ENCODE data around the gene UPP2.

The UPP2 gene

DNA sequence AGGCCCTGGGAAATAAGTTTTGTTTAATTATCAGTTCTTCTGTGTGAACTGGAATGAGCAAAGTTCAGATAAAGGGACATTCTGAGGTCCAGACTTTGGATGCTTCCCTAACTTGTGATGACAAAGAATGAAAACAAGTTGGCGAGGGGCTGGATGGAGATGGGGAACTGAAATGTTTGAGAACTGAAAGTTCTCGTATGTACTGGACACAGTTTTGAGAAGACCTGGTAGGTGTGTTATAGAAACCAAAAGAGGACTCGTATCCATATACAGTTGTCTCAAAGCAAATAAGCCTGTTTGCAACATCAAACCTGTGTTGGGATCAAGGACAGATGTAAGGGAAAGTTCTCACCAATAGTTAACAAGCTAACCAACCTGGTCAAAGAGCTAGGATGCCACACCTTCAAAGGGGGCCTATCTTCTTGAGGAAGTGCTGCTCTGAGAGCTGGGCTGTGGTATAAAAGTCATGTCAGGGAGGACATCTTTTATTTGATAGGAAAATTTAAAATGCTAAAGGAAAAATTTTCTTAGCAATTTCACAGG lies at the start of gene UPP2:
UPP2 (plus strand) TSS at position 493 of the 543 bp plus-strand sequence. CDS start 188 bp downstream, outside the sequence.
- DNase-seq = no peak

GRCh38 chr2:158052761-158053160 lies 48.9 kb upstream of the UPP2 start:
- no peak for DNase-seq

DNA sequence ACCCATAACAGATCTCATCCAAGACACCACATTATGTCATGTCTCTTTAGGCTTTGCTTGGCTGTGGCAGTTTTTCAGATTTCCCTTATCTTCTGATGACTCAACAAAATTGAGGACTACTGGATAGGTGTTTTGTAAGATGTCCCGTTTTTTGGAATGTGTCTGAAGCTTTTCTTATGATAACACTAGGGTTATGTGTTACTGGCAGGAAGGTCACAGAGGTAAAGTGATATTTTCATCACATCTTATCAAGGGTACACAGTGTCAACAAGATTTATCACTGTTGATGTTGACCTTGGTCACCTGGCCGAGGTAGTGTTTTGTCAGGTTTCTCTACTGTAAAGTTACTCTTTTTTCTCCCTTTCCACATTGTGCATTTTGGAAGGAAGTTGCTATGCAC lies 44.8 kb upstream of the UPP2 start:
- no peak for DNase-seq

GRCh38 chr2:158060160-158060834 lies 41.4 kb upstream of the UPP2 start:
- DNase-seq = no peak

- DNase-seq = no peak
Observed at GRCh38 chr2:158060835-158061435, 40.7 kb upstream of the UPP2 start.

DNA sequence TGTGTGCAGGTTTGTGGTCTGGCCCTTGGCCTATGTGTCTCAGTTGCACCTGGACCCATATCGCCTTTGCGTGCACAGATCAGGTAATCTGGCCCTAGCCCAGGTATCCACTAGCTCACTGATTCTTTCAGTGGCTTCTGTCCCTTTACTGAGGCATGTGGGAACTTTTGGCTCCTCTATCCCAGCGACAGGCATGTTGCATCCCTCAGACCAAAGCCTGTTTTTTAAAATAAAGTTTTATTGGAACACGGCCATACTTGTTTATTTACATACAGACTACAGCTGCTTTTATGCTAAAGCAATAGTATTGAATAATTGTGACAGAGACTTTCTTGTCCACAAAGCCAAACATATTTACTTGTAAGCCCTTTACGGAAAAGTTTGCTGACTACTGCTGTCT lies 39.9 kb upstream of the UPP2 start:
- DNase-seq = no peak

DNA sequence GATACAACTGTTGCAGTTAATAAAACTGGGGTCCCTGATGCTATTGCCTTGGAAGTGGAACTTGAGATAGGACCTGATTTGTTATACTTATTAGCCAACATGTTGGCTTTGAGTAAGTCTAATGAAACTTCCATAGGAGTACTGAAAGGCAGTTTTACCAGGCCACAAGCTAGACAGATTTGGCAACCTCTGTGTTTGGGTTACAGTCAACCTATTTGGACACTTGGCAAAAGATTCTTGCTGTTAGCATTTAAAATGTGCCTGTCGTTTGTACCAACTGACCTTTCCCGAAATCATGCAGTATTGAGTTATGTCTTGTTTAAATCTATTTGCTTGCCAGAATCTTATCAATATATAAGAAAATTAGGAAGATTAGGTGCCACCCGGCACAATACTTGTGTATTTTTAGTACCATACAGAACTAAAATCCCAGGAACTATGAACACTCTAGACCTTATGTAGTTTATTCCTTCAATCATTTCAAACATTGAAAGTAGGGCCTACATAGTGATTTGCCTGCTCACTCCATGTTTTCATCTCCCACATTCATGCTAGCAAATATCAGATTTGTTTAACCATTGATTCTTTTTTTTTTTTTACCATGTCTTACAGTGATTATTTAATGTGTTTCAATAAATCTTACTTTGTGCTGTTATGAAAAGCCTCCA lies 35.5 kb upstream of the UPP2 start:
- no peak for DNase-seq

DNA sequence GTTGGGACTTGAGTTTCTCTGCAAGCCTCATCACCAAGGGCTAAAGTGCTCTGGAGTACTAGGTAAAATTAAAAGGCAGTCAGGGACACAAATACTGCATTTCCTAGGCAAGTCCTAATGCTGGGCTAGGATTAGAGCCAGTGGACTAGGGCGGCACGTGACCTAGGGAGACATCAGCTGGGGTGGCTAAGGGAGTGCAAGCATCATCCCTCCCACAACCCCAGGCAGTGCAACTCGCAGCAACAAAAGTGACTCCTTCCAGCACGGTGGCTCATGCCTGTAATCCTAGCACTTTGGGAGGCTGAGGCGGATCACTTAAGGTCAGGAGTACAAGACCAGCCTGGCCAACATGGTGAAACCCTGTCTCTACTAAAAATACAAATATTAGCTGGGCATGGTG lies 30.7 kb upstream of the UPP2 start:
- DNase-seq = no peak

DNA sequence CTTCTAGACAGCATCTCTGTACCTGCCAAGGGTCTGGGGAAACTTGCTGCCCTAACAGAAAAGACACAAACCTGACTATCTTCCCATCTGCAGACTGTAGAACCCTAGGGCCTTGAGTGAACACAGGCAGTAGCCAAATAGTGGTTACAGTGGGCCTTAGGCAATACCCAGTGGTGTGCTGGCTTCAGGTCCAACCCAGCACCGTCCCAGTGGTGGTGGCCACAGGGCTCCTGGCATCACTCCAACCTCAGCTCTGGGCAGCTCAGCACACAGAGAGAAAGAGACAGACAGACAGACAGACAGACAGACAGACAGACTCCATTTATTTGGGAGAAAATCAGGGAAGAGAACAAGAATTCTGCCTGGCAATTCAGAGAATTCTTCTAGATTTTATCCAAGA lies 29.3 kb upstream of the UPP2 start:
- no peak for DNase-seq

- no peak for DNase-seq
Observed at GRCh38 chr2:158079672-158080071, 22.0 kb upstream of the UPP2 start.

DNA sequence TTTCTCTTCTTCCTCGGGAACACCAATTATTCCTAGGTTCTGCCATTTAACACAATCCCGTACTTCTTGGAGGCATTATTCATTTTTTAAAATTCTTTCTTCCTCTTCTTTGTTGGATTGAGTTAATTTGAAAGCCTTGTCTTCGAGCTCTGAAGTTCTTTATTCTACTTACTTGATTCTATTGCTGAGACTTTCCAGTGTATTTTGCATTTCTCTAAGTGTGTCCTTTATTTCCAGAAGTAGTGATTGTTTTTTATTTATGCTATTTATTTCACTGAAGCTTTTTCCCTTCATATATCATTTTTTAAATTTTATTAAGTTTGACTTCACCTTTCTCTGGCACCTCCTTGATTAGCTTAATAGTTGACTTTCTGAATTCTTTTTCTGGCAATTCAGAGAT lies 13.6 kb upstream of the UPP2 start:
- DNase-seq = no peak

DNA sequence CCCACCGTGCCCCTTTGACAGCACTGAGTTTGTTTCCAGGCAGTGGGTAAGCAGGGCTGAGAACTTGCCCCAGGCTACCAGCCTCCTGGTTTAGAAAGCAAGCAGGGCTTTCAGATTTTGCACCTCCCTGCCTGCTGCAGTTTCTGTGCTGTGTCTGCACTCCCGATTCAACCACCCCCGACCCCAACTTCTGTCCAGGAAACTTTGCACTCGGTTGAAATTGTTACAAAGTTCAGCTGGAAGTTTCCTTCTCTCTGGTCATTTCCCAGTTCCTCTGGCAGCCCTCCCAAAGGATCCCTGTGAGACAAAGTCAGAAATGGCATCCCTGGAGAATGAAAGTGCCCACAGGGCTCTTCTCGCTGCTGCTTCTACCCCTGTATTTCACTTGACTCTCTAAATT lies 12.4 kb upstream of the UPP2 start:
- DNase-seq = no peak

DNA sequence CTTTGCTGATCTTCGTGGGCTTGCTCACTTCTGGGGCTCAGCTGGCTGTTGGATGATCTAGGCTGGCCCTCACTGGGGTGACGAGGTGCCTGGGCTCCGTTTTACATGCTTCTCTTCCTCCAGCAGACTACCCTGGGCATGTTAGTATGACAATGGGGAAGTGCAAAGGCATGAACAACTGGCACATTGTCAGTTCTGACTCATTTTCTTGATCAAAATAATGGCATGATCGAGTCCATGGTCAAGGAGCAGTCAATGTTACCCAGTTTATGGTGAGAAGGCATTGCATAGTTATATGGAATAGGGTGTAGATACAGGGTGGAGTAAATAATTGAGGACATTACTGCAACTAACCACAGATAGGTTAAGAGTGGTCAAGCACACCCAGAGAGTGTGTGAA lies 10.0 kb upstream of the UPP2 start:
- no peak for DNase-seq

- no peak for DNase-seq
Observed at GRCh38 chr2:158094487-158095092, 7.1 kb upstream of the UPP2 start.

GRCh38 chr2:158095269-158095668 lies 6.4 kb upstream of the UPP2 start:
- no peak for DNase-seq

- DNase-seq = no peak
Observed at GRCh38 chr2:158095912-158096311, 5.8 kb upstream of the UPP2 start.

DNA sequence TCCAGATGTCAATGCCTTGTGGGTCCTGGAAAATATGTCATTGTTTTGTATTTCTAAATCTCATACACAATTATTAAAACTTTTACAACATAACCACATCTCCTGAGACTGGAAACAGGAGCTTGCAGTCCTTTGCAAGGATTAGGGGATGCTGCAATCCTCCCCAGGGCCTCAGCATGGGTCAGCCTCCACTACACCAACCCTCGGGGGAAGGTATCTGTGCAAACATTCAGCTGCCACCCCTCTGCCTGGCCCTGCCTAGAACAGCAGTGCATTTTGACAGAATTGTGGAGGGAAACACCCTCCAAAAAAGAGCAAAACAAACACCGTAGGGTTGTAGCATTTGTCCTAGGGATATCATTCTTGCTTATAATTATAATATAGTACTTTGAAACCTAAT lies 4.2 kb upstream of the UPP2 start:
- DNase-seq = no peak

- DNase-seq = no peak
Observed at GRCh38 chr2:158098178-158098577, 3.5 kb upstream of the UPP2 start.

GRCh38 chr2:158099716-158100115 lies 2.0 kb upstream of the UPP2 start:
- DNase-seq = no peak

DNA sequence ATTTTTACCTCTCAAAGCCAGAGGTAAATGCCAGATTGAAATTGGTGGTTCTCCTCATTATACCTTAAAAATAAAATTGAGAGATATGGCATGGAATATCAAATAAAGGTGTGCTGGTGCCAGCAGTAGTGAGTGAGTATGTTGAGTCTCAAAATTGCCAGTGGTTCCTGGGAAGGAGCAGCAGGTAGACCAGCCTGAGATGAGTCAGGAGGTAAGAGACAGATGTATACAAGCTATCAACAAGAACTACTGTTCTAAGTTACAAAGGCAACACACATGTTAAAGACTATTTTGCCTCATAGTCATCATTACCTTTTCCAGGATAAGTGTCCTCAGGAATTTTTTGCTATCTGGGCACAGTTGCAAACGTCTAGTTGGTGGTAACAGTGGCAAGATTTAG lies 1.3 kb upstream of the UPP2 start:
- DNase-seq = no peak

DNA sequence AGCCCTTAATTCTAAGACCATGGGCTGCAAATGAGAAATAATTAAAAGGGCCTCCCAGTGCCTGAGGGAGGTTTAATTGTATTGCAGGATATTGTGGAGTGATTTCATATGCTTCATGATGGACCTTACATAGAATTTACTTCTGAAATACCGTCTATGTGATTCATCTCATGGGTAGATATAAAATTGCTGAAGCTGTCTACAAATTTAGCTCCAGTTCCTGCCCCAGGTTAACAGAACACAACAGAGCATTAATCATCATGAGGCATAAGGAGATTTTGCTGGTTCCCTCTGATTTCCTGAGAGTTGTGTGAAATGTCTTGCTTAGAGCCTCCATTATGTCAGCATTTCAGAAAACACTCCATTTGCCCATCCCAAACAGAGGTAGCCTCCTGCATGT lies 770 bp downstream of the UPP2 start:
- no peak for DNase-seq

DNA sequence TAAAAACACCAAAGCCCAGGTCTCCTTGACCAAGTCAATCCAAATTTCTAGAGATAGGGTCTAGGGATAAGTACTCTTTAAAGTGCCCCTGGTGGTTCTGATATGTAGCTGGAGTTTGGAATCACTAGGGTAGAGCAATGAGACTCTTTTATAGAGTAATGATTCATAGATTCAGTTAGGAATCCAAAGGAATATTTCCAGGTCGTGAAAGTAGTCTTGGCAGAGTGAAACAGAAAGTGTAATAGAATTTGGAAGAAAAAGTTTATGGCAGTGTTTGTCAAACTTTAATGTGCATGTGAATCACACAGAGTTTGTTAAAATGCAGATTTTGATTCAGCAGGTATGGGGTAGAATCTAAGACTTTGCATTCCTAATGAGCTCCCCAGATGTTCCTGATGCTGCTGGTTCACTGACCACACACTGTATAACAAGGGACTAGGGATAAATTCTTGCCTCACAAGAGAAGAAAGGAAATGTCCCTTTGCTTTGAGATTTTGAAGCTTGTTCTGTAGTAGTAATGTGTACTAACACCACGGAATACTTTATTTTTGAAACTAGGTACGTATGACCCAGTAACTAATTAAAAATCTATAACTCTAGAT lies 1.8 kb downstream of the UPP2 start:
- no peak for DNase-seq

GRCh38 chr2:158104903-158105302 lies 3.2 kb downstream of the UPP2 start:
- DNase-seq = no peak

Data from activated T-cell treated with anti-CD3 and anti-CD28 coated beads for 4 hours (primary cell).